Cerebellar cortex (tissue), 1 donor: ENCODE measurements around the gene CELF1.

ENCODE experiments used
- DNase-seq: peaks from one replicate; pipeline ENCODE4 v3.0.0-alpha.2; 2015; ENCODE audit warnings: low spot score

CELF1 gene

DNA sequence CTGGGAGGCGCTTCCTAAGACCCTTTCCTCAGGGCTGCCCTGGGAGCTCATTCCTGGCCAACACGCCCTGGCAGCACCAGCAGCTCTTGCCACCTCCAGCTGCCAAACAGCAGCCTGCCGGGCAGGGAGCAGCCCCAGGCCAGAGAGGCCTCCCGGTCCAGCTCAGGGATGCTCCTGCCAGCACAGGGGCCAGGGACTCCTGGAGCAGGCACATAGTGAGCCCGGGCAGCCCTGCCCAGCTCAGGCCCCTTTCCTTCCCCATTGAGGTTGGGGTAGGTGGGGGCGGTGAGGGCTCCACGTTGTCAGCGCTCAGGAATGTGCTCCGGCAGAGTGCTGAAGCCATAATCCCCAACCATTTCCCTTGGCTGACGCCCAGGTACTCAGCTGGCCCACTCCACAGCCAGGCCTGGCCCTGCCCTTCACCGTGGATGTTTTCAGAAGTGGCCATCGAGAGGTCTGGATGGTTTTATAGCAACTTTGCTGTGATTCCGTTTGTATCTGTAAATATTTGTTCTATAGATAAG lies 136.9 kb downstream of the CELF1 start:
- no peak for DNase-seq
